ENCODE measurements around the gene SLC1A2. TPM values are rescaled to one million over a fixed set of nuclear protein-coding genes. Genes with fewer than 3 reads are reported as not detected.

SLC1A2 gene
- 0.43 TPM for polyA plus RNA-seq (ENCODE audit: insufficient read length)

DNA sequence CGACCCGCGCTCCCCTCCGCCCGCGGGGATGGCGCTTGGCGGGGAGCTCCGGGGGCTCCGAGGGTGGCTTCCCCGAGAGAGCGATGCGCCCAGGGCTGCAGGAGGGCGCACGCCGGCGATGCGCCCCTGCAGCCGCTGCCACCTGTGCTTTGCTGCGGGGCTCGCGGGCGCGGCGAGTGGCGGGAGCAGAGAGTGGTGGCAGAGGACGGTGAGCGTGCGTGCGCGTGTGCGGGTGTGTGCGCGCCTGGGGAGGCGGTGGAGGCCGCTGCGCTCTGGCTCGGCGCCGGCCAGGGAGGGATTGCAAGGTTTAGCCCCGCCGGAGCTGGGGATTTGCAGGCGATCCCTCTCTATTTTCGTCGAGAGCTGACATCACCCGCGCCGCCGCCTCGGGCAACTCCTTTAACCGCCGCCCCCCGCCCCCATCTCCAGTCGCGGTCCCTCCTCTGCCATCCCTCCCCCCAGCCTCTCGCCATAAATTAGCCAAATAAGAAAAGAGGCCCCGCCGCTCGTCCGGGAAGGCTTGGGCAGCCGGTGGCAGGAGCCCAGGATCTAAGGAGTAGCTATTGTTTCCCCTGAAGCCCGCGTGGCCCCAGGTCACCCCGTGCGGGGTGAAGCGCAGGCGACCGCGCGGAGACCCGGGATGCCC is at the start of gene SLC1A2:
SLC1A2 (minus strand) TSS at position 375 of the 646 bp plus-strand sequence. CDS start 592 bp downstream, outside the sequence.
- peak; percentile 48 for DNase-seq

DNA sequence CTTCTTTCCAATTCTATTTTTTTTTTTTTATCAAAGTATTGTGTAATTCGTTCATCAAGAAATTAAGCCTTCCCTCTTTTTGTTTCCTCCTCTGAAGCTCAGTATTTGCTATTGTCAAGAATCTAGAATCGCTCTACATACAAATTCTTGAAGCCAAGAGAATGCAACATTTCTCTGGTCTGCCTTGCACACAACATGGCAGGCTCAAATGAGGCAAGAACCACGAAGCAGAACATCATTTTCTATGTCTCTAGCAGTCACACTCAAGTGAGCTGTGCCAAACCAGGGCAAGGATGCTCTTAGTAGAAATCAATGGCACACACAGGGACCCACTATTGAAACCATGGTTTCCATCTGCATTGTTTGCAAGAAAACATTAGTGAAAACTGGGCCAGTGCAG is 46.7 kb upstream of the SLC1A2 start:
- no peak for DNase-seq

DNA sequence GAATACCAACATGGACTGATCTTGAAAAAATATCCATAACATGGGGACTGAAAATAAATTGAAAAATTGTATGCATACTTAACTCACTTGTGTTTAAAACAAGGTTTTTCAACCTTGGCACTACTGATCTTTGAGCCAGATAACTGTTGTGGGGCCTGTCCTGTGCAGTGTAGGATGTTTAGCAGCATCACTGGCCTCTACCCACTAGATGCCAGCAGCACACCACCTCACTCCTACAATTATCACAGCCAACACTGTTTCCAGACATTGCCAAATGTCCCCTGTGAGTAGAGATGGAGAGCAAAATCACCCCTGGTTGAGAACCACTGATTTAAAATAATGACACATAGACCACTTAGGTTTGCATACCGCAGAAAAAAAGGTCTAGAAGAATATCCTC is 45.0 kb upstream of the SLC1A2 start:
- no peak for DNase-seq

DNA sequence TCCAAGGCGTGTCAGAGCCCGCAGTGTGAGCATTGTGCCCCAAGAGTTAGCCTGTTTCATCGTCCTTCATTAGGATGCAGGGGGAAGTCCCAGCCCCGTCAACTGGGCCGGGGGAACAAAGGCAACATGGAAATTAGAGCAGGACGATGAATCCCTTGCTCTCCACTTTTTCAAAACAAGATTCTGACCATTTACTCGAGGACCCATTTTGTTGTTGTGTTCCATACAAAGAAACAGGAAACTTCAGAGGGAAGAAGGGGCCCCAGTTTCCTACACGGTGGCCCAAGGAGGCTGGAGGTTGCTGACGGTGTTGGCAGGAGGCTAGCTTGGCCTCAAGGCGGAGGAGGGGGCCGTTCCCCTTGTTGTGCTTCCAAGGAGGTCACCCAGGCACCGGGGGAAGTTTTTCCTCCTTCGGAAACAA is 44.0 kb upstream of the SLC1A2 start:
- DNase-seq = no peak

DNA sequence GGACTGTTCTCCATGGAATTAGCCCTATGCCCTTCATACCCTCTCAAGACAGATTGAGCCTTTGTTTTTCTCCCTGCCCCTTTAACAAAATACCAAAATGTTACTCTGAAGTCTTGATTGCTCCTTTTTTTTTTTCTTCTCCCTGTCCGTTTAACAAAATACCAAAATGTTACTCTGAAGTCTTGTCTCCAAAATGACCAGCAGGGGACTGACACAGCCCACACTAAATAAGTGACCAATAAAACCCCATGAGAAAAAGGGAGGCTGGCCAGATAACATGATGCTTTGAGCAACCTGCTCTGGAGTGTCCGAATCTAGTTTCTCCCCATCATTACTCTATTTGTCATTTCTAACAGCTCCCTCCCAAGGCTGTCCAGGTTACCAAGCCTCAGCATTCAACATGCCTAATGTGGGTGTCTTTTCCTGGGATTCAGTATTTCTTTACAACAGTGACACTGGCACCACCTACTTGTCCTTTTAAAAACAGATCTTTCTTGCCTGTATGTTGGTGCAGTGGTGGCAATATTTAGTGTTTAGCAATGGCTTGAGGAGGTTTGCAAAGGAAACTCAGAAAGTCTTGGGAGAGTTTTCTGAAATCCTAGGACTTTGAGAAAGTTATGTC is 42.7 kb upstream of the SLC1A2 start:
- no peak for DNase-seq

DNA sequence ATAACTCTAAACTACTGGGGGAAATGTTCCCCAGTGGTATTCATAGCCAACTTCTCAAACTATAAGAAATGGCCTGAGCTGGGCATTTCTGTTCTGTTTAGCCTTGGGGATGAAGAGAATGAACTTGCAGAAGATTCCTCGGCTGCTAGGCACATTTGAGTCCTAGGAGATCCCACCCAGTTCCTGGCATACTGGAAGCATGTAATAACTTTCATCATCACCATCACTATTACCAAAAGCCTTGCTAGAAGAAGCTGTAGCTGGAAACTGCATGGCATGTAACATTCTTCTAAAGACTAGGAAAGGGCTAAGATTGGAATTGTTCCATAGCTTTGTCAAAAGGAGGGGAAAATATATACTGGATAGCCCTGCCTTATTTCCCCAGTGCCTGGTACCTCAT is 40.1 kb upstream of the SLC1A2 start:
- DNase-seq = no peak

DNA sequence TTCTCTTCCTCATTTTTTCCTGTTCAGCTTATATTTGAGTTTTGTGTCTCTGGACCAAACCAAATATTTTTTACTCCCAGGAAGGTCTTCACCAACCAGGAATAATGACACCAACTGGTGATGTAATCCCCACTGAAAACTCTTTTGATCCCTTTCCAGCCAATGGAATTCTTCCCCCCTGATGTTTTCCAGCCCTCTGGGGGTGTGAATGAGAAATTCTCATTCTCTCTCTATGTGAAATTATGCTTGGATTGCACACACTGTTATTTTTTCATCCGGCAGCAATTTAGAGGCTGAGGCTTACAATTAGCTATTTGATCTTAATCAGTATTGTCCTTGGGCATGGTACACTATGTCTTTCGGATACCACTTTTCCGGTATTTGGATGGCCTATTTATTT is 39.5 kb upstream of the SLC1A2 start:
- DNase-seq = no peak

DNA sequence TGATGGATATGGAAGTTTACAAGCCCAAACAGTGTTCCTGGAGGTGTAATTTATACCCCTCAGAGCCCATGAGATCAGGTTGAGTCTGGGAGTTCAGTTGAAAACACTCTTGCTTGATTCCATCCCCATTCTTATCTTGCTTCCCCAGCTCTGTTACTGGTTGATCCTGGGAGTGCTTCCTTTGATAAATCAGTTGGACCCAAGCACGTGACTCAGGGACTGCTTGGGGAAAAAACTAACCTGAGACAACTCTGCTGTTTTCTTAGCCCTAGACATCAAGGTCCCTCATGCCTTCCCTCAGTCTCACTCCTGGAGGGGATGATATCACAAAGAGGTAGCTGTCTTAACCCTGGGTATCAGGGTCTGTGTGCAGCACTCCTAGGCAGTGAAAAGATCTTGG is 35.0 kb upstream of the SLC1A2 start:
- no peak for DNase-seq

DNA sequence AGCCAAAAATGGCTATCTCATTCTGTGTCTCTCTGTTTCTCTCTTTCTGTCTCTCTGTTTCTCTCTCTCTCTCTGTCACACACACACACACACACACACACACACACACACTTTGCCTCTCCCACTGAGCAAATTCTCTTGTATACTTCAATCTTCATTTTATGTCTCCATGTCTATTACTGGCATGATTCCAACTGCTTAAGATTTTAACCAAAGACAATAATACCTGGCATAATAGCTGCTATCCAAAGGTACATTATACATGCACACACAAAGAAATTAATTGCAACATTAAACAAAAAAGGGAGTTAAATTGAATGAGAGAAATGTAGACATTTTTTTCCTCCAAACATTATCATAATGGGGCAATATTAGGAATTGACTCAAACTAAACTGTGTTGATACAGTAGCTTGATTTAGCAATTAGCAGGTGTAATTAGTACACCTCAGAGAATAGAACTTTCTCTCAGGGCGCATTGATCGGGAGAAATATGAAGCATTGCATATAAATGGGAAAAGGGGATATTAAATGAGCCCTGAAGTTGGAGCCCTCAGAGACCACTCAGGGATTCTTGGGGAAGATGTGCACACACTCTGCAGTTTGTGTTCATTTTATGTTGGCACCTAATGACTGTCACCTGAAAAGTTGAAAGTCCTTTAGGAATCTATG is 17.4 kb upstream of the SLC1A2 start:
- DNase-seq = no peak

DNA sequence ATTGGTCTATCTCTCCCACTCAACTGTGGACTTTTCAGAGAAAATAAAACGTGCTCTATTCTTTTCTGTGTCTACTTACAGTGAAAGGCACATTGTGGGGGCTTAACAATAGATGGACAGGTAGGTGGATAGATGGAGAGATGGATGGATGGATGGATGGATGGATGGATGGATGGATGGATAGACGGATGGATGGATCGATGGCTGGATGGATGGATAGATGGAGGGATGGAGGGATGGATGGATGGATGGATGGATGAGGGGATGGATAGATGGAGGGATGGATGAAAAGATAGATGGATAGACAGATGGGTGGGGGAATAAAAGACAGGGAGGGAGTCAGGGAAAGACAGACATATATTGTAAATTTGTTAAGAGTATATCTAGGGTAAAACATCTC is 14.2 kb upstream of the SLC1A2 start:
- DNase-seq = no peak

DNA sequence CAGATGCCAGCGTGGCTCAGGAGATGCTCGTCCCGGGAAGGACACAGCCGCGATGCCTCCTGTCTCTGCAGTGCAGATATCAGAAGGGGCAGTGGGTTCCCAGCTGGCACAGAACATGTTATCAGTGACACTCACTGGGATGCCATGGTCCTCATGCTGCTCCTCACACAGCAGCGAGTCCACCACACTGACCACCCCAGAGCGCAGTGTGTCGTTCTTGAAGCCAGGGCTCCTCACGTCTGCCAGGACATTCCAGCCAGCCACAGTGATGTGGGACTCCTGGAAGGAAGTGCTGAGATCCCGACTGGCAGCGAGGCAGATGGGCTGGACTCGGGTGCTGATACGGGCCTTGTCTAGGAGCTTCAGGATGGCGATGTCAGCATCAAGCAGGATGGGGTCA is 13.1 kb upstream of the SLC1A2 start:
- DNase-seq = no peak

DNA sequence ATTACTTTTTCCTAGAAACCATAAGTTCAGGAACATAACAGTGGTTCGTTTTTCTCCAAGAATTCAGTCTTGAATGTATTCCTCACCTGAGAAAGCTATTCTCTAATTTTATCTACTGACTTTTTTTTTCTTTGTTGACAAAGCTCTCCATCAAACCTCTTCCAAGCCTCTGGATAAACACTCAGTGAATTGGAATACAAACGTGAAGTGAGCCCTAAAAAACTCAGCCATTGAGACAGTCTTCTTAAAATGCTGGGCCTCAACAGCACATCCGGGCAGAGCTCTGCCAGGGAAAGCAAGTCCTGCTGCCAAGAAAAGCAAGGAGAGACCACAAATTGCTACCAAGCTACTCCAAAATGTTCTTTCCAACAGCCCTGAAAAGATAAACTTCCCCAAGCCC is 7.7 kb upstream of the SLC1A2 start:
- peak; percentile 51 for DNase-seq

DNA sequence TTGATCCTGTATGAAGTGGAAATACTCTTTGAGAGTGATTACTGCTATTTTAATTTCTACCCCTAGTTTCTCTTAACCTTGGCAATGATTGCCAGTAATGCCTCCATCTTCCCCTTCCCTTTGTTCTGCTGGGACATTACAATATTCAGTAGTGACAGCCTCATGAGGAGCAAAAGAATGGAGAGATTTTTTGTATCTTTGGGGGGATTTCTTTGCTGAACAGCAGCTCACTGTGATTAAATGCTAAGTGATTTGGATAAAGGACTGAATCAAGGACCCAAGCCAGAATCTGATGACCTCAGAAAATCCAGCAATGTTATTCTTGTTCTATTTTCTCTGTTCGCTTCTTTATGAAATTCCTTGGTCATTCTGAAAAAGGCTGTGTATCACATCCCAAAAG is 7.0 kb upstream of the SLC1A2 start:
- peak; percentile 26 for DNase-seq

DNA sequence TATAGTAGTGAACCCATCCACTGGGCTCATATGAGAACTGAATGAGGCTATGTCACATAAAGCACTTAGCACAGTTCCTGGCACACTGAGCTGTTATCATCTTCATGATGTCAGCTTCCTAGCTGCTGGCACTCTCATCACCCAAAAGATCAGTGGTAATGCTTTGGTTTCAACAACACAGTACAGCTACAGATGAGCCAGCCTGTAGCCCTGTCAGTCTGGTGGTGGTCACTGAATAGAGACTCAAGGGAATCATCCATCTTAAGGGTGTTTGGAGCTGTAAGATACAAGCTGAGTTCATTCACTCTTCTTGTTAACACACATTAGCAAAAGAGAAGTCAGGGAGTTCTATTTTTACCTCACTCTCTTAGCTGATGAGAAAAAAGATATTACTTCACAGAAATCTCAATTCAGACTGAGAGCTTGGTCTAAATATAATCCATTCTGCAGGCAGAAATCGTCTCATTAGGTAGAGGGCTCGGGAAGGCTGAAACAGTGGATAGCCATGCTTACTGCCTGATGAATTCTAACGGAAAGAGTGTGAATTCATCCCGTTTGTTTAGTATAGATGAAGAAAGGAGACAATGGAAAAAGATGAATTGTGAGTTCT is 6.3 kb upstream of the SLC1A2 start:
- DNase-seq = no peak

DNA sequence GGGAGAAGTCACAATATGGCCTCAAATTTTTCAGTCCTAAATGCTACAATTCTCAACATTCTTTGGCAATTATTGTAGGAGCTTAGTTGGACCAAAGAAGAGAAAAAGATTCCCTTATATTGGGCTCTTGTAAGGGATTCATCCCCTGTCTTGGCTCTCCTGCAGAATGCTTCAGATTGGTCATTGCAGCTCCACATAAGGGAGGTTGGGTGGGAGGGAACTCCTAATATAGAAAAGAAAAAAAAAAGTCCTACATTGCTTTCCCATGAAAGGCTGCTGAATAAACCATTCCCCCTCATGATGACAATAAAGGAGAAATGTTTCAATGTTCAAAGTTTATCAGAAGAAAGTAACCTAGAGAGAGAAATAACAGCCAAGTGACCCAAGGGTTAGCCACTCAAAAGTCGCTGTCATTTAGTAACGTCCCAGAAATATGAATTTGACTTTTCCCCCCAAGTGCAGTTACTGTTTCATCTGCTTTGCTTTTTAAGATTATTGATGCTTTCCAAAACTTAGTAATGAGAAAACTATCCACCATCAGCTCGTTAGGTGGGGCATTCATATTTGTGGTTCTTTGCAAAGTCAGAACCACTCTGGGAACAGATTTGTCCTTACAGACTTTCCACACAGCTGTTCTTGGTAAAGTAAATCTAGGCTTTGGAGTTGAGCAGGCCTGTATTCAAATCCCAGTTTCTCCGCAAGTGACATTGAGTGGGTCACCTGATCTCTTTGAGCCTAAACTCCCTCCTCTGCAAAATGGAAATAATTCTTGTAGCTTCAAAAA is 5.0 kb upstream of the SLC1A2 start:
- no peak for DNase-seq

DNA sequence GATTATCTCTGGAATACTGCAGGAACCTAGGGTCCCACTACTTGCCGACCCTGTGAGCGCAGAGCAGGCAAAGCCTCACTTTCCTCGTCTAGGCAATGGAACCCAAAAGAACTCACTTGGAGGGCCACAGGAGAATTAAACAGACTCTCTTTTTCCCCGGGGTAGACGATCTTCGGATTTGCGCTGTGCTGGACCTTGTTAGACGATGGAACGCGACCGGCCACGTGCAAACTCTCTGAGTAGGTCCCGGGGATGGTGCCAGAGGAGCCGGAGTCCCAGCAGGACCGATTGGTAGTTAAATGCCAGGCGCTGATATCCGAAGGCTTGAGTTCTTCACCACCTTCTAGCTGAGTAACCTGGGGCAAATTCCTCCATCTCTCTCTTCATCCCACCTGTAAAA is 1.0 kb upstream of the SLC1A2 start:
- DNase-seq = no peak

DNA sequence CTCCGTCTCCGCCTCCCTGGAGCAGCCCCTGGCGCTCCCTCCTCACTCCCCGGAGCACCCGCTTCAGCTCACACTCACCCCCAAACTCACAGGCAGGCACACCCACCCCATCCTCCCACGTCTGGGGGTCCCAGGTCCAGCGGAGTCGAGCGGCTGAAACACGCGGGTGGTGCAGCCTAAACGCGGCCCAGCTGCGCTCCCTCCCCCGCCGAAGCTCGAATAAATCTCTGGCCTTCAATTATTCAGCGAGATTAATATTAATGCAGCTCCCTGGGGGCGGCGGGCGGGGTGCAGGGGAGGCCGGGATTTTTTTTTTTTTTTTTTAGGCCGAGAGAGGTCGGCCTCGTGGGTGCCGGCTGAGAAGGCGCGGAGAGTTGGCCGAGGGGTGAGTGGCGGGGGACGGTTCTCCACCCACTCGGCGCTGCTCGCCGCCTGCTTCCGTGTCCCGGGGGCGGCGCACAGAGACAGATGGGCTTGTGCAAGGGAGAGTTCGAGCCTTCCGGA is 524 bp upstream of the SLC1A2 start:
- no peak for DNase-seq

DNA sequence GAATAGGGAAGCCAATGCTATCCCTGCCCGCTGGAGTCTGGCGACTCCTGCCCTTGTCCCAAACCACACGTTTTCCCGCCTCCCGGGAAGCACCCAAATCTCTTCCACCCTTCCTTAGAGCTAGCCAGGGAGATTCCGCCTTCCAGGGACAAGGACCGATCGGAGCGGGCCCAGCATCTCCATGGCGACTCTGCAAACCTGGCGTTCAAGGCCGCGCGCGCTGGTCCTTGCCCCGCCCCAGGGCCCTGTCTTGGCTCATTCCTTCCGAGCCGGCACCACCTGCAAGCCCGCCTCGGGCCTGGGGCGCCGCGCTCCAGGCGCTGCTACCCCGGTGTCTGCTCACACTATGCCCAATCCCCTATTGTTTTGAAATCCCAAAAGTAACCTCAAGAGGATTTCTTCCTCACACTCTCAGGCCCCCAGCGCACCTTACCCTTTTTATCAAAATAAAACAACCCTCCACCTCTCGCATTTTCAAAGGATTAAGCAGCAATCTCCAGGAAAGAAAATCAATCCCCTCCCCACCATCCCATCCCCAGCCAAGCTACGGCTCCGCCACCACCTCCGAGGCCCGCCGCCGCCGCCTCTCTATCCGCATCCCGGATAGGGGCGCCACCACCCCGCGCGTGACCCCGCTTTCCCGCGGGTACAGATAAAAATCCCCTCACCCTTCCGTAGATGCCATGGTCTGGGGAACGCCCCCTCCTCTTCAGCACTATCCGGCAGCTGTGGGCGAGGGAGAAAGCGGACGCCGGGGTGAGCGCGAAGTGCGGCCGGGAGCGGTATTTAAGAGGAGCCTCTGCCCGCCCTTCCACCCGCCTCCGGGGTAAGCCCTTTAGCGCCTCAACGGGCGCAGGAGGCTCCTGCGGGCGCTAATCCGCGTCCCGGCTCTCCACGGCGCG is 825 bp downstream of the SLC1A2 start:
- DNase-seq = peak; percentile 23

DNA sequence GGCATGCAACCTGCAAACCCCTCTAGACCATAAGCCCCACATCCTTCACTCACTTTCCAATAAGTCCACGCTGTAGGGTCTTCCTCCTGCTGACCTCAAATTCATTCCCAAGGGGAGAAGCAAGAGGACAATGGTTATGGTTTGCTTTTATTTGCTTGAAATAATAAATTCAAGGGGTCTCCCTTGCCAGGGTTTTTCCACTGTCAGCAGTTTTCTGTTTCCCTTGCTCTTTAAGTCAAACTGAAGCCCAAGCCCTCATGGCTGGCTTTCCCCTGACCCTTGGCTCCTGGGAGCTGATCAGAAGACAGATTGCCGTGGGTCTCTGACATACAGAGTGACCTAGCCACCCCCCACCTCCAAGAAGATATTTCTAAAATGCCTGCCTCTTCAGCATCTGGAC is 3.9 kb downstream of the SLC1A2 start:
- DNase-seq = no peak

DNA sequence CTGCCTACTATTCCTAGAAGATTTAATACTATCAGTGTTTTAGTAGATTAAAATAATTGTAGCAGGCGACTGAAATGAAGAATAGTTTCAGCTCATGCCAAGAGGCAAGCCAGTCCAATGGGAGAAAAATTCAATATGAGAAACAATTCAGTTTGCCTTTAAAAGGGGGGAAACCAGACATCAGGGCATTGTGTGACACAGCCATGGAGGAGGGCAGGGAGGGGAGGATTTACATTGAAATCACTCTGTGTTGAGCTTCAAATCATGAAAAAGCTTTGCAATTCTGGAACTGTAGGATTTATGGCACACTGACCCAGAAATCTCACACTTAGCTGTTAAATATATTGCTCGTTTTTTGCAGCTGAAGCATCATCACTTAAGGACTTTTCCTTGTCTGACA is 4.6 kb downstream of the SLC1A2 start:
- no peak for DNase-seq

DNA sequence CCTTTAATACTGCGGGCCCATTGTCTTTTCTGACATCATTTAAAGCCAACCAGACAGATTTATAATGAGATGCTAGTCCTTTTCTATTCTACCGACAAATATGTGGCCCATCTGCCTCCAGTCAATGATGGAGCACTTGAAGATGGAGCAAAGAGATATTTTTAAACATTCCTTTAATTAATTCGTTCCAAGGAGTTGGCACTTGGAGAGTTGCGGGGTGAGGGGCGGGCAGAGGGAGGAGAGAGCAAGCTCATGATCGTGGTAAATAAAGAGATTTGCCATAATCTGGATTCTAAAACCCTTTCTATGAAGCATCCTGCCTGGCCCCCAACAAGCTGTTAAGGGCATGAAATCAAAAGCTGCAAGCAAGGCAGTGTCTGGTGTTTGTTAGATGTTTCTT is 5.0 kb downstream of the SLC1A2 start:
- no peak for DNase-seq

DNA sequence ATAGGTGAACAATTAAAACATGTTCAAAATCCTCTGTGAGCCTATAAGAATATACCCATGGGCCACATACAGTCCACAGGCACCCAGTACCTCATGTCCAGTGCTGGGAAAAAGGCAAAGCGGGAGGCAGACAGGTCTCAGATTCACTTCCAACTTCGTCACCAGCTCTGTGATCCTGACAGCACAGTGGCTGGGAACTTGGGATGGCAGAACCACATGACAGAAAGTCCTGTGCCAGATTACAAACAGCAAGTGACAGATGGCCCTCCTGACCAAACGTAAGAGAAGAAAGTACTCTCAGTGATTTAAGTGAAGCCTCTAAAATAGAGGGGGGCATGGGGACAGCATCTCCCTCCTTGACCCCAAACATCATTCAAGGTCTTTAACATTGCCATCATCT is 5.8 kb downstream of the SLC1A2 start:
- DNase-seq = no peak
